HG02610 (cell line): Measurements from ENCODE around the gene IFNE.
"Not testable (repeated sequence)": the region's sequence is repeated elsewhere in the genome, so short reads cannot be mapped to it uniquely, and the experiment has no call there.

ENCODE experiments used
- ATAC-seq: cut with Tn5 transposase; IDR thresholded peaks from one replicate; pipeline ENCODE4 v1.9.1; 2021; ENCODE audit warnings: mild to moderate bottlenecking, moderate library complexity; ENCODE audit not compliant: unreplicated experiment

IFNE gene

GRCh38 chr9:21499912-21500311 lies 17.8 kb upstream of the IFNE start:
- no peak for ATAC-seq

GRCh38 chr9:21491756-21492155 lies 9.6 kb upstream of the IFNE start:
- ATAC-seq = no peak

DNA sequence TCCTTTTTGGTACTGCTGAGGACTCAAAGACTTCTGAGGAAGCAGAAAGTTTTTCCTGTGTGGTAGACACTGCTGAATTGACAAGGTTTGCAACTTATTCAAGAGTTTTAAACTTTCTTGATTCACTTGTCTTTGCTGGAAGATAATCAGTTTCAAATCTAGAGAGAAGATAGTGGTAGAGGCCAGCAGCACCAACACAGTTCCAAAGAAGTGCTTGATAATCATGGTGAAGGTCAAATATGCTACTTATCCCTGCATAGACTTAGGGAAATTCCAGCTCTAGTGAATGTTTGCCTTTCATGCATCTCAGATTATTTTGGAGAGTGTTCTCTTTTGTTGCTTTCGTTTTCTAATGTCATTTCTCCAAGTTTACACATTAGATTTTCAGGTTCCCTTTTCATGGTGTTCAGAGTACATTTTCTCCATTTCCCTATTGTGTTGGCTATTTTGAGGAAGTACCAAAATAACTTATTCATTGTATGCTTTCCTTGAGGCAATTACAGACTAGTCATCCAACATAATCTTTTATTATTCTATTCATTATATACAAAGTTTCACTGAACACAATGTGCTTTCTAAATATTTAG lies 550 bp downstream of the IFNE start:
- no peak for ATAC-seq

GRCh38 chr9:21479152-21479702 lies 2.9 kb downstream of the IFNE start:
- no peak for ATAC-seq

DNA sequence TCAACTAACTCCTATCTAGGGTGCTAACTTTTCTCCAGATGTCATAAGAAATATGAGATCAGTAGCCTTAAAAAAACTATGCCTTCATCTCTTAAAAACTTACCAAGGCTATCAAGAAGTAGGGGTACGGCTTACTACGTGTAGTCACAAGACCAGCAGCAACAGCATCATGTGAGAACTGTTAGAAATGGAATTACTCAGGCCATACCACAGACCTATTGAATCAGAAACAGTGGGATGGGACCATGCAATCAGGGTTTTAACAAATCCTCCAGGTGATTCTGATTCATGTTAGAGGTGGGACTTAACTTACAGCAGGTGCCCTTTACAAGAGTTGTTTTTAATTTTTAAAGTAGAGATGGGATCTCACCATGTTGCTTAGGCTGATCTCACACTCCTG lies 4.6 kb downstream of the IFNE start:
- ATAC-seq = no peak

DNA sequence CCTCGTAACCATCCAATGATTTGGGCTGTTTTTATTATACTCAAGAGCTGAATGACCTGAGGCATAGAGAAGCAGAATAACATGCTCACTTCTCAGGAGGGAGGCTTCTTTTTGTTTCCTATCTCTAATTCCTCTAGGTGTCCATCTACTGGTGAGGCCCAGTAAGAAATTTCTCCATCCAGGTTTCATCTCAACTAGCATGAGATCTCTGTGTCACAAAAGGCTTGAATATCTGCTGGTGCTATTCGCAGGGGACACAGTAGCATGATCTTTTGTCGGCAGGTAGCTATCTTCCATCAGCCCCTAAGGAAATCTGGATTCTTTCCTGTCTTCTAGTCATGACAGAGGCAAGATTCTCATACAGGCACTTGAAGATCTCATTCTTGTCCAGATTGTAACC lies 8.9 kb downstream of the IFNE start:
- no peak for ATAC-seq

DNA sequence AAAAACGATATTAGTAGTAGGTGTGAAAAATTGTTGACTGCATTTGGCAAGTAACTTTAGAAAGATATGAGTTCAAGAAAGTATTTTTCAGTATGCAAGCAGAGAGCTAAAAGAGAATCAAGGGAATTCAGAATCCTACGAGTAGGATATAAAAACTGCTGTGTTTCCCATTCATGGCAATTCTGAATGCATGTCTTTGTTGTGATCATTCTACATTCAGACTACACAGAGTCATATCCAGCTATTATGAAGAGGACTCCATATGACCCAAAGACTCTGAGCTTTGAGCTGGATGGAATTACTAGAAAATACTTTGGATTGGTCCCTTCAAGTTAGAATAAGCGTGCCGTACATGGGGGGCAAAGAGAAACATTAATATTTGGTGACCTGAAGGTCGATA lies 12.0 kb downstream of the IFNE start:
- no peak for ATAC-seq

- no peak for ATAC-seq
Measured at GRCh38 chr9:21465859-21466518, 16.1 kb downstream of the IFNE start.

DNA sequence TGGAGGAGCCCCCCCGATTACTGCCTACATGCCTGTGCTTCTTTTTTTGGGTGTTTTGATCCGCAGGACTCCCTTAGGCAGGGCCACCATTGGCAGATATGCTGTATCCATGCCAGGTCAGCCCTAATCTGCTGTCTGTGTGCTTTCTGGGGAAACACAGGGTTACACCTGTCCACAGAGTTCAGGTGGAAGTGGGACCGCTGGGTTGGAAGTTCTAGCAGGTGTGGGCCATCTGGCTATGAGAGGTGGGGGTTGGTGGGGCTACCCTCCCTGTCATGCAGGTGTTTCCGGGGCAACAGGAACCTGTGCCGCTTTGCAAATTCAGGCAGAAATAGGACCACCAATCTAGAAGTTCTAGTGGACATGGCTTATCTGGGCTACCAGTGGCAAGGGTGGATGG lies 17.0 kb downstream of the IFNE start:
- ATAC-seq = no peak

DNA sequence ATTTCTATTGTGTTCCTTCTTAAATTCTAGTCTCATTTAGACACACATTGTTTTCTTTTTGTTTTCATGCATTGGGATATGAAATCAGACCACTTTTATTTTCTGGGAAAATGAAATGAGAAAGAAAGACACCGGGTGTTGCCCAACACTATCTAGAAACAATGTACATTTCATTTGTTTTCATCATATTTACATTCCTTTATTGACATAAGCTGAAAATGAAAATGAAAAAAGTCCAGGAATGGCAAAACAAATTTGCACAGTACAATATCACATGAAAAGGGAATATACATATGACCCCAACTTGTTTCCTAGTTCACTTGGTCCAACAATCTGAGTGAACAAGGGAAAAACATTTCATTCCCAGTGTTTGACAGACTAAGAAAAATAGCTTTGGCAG lies 20.7 kb downstream of the IFNE start:
- ATAC-seq = no peak

DNA sequence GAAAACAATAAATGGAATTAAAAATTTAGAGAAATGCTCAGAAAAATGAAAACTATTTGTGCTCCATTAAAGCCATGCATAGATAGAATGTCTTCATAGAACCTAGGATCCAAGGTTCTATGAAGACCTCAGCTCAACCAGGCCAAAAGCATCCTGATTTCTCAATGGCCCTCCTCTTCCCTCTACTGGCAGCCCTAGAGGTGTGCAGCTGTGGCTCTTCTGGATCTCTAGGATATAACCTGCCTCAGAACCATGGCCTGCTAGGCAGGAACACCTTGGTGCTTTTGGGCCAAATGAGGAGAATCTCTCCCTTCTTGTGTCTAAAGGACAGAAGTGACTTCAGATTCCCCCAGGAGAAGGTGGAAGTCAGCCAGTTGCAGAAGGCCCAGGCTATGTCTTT lies 26.8 kb downstream of the IFNE start:
- ATAC-seq = peak; percentile 93

- no peak for ATAC-seq
Measured at GRCh38 chr9:21454149-21454548, 28.0 kb downstream of the IFNE start.

GRCh38 chr9:21452681-21453080 lies 29.4 kb downstream of the IFNE start:
- no peak for ATAC-seq

GRCh38 chr9:21450733-21451394 lies 31.2 kb downstream of the IFNE start:
- ATAC-seq = no peak

GRCh38 chr9:21449312-21449711 lies 32.8 kb downstream of the IFNE start:
- not testable (repeated sequence) for ATAC-seq

- ATAC-seq = peak; percentile 95
Measured at GRCh38 chr9:21443849-21444625, 38.1 kb downstream of the IFNE start.

- ATAC-seq = no peak
Measured at GRCh38 chr9:21440139-21440538, 42.0 kb downstream of the IFNE start, which contains the start of gene IFNA1. Gene IFNA1 (plus strand): TSS chr9:21440439. CDS start chr9:21440508, 69 bp downstream.

DNA sequence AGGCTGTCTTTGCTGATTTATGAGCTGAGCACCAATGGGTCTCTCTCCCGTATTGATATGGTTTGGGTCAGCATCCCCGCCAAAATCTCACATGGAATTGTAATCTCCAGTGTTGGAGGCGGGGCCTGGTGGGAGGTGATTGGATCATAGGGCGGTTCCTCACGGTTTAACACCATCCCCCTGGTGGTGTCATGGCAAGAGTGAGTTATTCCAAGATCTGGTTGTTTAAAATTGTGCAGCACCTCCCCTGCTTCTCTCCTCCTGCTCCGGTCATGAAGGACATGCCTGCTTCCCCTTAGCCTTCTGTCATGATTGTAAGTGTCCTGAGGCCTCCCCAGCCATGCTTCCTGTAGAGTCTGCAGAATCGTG lies 47.1 kb downstream of the IFNE start:
- ATAC-seq = not testable (repeated sequence)

DNA sequence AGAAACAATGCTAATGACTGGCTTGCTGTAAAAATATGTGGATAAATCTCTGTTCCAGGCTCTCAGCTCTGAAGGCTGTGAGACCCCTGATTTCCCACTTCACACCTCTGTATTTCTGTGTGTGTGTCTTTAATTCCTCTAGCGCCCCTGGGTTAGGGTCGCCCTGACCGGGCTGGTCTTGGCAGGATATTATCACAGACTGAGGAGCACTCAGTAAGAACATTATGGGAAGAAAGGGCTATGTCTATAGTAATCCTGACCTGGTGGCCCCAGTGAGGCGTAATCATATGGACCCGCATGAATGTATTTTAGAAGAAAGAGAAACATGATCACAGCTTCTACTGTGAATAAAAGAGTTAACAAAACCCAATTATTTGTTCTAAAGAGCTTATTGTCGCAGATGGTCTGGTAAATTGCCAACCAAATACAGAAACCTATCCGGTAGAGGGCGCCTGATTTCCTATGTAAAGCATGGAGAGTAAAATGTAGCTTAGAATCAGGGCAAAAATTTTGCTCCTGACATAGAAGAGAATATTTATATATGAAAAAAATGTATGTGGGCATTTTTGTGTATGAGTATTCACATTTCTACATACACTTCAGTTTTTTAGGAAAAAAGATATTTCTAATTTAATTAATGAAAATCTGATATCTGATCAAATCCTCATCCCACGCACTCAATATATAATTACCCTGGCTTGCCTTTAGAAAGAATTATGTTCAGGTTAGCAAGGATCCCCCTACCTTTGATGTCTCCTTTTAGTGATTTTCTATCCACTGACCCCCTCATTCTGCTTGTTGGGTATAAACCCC lies 47.7 kb downstream of the IFNE start:
- no peak for ATAC-seq

DNA sequence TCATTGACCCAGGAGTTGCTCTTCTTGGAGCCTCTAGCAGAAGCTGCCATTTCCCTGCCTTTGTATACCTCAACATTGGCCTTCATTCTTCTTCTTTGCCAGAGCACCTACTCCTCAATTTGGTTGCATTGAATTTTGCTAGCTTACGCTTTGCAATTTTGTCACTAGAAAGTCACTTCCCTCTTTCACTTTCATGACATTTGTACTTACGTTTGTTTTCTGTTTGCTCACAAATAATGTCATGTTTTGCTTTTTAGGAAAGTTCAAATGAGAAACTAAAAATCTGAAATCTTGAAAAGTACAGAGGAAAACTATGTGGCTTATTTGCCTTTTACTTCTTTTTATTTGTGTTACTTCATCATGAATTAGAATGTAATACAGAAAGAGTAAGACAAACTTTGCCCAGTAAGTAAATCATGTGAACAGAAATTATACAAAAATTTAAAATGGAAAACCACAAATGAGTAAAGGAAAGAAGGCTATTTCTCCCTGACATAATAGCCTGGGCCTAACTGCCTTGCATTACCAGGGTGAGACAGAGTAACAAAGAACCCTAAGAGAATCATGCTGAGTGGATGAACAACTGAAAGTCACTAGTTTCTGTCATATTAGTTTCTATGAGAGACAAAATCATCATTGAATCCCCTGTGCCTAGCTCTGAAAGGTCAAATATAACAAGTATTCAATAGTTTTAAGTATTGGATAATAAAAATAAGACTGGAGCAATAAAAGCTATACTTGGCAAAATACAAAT lies 49.3 kb downstream of the IFNE start:
- ATAC-seq = peak; percentile 45
